Measurements from ENCODE around the gene TFDP1.
A peak's percentile ranks its signal among the peaks of the same experiment; 100 is the strongest.
"Not testable (repeated sequence)": the region's sequence is repeated elsewhere in the genome, so short reads cannot be mapped to it uniquely, and the experiment has no call there.

Gene TFDP1

DNA sequence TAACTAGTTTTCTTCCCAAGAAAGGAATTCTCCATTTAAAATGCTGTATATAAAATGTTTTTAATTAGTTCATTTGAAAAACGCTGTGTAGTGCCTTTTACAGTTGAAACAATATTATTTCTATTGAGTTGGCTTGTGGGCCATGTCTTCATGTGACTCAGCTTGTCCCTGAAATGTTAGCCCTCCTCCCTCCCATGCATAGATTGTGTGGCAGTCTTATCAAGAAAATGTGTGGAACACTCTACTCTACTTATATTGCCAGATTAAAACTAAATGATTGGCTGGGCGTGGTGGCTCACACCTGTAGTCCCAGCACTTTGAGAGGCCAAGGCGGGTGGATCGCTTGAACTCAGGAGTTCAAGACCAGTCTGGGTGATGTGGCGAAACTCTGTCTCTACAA, 33.4 kb downstream of the TFDP1 start:
- Histone ChIP-seq H3K36me3 (ENCODE audit: control insufficient read depth, insufficient read depth, low read length) (peaks cover 11% of the 10 kb centered on the region), H3K27me3 (replicated peaks; ENCODE audit: control insufficient read depth, insufficient read depth, low read length) (no peaks in the 10 kb centered on the region), H3K4me3 (replicated peaks; ENCODE audit: low read depth, low read length) (no peak overlapping the region)
- TF ChIP-seq, protein P1, sequence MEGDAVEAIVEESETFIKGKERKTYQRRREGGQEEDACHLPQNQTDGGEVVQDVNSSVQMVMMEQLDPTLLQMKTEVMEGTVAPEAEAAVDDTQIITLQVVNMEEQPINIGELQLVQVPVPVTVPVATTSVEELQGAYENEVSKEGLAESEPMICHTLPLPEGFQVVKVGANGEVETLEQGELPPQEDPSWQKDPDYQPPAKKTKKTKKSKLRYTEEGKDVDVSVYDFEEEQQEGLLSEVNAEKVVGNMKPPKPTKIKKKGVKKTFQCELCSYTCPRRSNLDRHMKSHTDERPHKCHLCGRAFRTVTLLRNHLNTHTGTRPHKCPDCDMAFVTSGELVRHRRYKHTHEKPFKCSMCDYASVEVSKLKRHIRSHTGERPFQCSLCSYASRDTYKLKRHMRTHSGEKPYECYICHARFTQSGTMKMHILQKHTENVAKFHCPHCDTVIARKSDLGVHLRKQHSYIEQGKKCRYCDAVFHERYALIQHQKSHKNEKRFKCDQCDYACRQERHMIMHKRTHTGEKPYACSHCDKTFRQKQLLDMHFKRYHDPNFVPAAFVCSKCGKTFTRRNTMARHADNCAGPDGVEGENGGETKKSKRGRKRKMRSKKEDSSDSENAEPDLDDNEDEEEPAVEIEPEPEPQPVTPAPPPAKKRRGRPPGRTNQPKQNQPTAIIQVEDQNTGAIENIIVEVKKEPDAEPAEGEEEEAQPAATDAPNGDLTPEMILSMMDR (IDR thresholded peaks at IDR 0.05; ENCODE audit: insufficient read depth, low read length, poor library complexity, severe bottlenecking), result no peak
- DNase-seq (ENCODE audit: extremely low read depth, insufficient read length), result no peak

GRCh38 chr13:113618455-113618854, 33.9 kb downstream of the TFDP1 start:
- H3K4me3 ChIP-seq (replicated peaks; ENCODE audit: low read depth, low read length), result no peak overlapping the region
- TF ChIP-seq, protein P1 (IDR thresholded peaks at IDR 0.05; ENCODE audit: insufficient read depth, low read length, poor library complexity, severe bottlenecking), result no peak
- DNase-seq (ENCODE audit: extremely low read depth, insufficient read length), result no peak
- H3K36me3 ChIP-seq (ENCODE audit: control insufficient read depth, insufficient read depth, low read length), result peaks cover 16% of the 10 kb centered on the region
- H3K27me3 ChIP-seq (replicated peaks; ENCODE audit: control insufficient read depth, insufficient read depth, low read length), result no peaks in the 10 kb centered on the region

DNA sequence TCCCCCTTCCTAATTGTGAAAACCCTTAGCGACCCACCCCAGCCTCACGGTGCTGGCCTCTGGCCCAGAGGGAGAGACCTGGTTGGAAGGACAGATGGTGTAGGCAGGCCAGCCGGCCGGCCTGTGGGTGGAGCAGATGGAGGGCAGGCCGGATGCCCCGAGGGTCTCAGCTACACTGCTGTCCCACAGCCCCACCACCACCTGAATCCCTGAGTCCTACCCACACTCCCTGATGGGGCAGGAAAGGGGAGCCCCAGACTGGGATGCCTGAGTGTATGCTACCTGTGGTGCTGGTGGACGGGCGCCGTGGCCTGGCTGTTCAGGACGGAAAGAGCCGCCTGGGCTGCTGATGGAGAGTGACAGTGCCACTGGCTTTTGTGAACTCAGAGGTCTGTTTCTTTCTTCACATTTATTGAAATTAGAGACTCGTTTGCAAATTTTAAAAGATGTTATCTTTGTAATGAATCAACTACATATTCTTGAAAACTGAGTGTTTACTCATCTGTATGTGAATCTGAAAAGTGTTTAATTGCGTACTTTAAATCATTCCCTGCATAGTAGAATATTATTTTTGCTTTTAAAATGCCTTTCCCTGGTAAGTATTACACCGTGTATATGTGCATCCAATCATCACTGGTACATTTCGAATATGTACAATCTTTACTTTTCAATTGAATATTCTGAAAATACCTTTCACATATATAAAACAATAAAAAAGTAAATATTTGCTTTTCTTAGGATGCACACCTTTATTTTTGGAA, 35.7 kb downstream of the TFDP1 start:
- peaks cover 20% of the 10 kb centered on the region for H3K36me3 ChIP-seq (ENCODE audit: control insufficient read depth, insufficient read depth, low read length)
- no peak for DNase-seq (ENCODE audit: extremely low read depth, insufficient read length)

DNA sequence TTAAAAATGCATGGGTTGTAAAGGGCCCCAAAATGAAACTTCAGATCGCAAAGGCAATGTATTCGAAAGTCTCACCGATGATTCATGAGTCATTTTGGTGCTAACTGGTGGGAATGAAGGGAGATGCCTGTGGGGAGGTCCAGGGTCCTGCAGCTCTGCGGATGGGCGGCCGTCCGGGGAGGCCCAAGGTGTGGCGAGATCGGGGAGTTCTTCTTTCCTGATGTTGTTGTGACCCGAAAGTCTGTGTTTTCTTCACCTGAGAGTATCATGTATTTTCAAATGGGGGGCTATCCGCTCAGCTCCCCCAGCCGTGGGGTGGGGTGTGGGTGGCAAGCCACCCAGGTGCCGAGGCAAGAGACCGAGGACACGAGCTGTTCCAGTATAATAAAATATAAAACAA, 36.5 kb downstream of the TFDP1 start:
- TF ChIP-seq, protein P1 (IDR thresholded peaks at IDR 0.05; ENCODE audit: insufficient read depth, low read length, poor library complexity, severe bottlenecking), result no peak
- Histone ChIP-seq H3K36me3 (ENCODE audit: control insufficient read depth, insufficient read depth, low read length) (peaks cover 20% of the 10 kb centered on the region), H3K4me3 (replicated peaks; ENCODE audit: low read depth, low read length) (no peak overlapping the region), H3K27me3 (replicated peaks; ENCODE audit: control insufficient read depth, insufficient read depth, low read length) (no peaks in the 10 kb centered on the region)
- DNase-seq (ENCODE audit: extremely low read depth, insufficient read length), result no peak

More for the DNA sequence above, 35.7 kb downstream of the TFDP1 start:
- TF ChIP-seq, protein P1 (IDR thresholded peaks at IDR 0.05; ENCODE audit: insufficient read depth, low read length, poor library complexity, severe bottlenecking), result no peak
- Histone ChIP-seq H3K27me3 (replicated peaks; ENCODE audit: control insufficient read depth, insufficient read depth, low read length) (no peaks in the 10 kb centered on the region), H3K4me3 (replicated peaks; ENCODE audit: low read depth, low read length) (no peak overlapping the region)

- DNase-seq (ENCODE audit: extremely low read depth, insufficient read length); H3K4me3 ChIP-seq (replicated peaks; ENCODE audit: low read depth, low read length); H3K27me3 ChIP-seq (replicated peaks; ENCODE audit: control insufficient read depth, insufficient read depth, low read length): not testable (repeated sequence)
- TF ChIP-seq, protein P1 (IDR thresholded peaks at IDR 0.05; ENCODE audit: insufficient read depth, low read length, poor library complexity, severe bottlenecking), result peak; percentile 7
- H3K36me3 ChIP-seq (ENCODE audit: control insufficient read depth, insufficient read depth, low read length), result peaks cover 20% of the 10 kb centered on the region
Measured at GRCh38 chr13:113621498-113621897, 36.9 kb downstream of the TFDP1 start.

- peaks cover 18% of the 10 kb centered on the region for H3K36me3 ChIP-seq (ENCODE audit: control insufficient read depth, insufficient read depth, low read length)
- H3K4me3 ChIP-seq (replicated peaks; ENCODE audit: low read depth, low read length); DNase-seq (ENCODE audit: extremely low read depth, insufficient read length); H3K27me3 ChIP-seq (replicated peaks; ENCODE audit: control insufficient read depth, insufficient read depth, low read length): not testable (repeated sequence)
Measured at GRCh38 chr13:113621986-113622550, 37.5 kb downstream of the TFDP1 start.

All from GM06990 (cell line).